Activated CD4-positive, CD25-positive, alpha-beta regulatory T cell treated with anti-CD3 and anti-CD28 coated beads, Interleukin-2, amount 50 U/mL, for 72 hours (primary cell): ENCODE measurements around the gene CDH23.

Source experiments
- DNase-seq: peaks from one replicate; pipeline ENCODE4 v3.0.0; 2021

Gene CDH23

DNA sequence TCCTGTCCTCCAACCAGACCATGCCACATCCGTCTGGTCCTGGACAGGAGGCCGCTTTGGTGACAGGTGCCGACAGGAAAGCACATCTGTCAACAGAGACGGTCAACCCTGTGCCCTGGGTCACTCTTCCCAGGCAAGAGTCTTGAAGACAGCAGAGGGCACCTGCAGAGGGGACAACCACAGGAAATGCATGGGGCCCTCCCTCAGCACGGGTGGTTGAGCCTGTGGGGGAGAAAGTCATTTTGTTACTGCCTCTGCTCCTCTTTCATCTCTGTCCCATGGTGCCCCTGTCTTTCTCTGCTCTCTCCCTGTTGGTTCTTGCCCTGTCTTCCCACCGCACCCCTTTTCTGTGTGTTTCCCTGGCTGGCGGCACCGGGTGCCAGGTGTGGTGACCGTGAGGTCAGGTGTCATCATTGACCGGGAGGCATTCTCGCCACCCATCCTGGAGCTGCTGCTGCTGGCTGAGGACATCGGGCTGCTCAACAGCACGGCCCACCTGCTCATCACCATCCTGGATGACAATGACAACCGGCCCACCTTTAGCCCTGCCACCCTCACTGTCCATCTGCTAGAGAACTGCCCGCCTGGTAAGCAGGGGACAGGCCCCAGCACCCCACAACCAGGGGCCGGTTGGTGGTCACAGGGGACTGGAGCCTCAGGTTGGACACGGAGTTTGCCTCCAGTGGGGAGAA, 394.2 kb downstream of the CDH23 start:
- no peak for DNase-seq

DNA sequence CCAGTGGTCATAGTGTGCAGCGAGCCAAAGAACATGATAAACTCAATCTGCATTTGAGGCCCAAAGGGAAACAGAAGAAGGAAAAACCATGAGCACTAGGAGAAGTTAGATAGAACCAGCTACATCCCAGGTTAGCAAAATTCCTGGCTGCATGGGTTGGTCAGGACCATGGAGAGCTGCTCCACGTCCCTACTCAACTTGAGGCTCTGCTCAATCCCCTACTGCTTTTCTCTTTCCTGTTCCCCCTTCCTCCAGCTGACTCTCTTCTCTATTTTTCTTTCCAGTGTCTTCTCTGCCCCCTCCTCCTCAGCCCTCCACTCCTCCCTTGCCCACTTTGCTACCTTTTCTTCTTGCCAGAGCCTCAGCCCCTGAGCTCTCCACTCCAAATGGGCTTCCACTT, 398.5 kb downstream of the CDH23 start:
- no peak for DNase-seq

- no peak for DNase-seq
These were observed 400.2 kb downstream of the CDH23 start for GRCh38 chr10:71796749-71797405.

- no peak for DNase-seq
These were observed 401.0 kb downstream of the CDH23 start for GRCh38 chr10:71797533-71798307.

DNA sequence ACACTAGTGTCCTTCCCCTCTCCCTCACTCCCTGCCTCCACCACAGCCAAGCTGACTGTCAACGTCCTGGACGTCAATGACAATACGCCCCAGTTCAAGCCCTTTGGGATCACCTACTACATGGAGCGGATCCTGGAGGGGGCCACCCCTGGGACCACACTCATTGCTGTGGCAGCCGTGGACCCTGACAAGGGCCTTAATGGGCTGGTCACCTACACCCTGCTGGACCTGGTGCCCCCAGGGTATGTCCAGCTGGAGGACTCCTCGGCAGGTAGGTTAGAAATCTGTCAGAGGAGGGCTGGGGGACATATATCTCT, 401.5 kb downstream of the CDH23 start:
- no peak for DNase-seq

- no peak for DNase-seq
These were observed 402.4 kb downstream of the CDH23 start for GRCh38 chr10:71799112-71799511.

GRCh38 chr10:71799608-71800453, 403.1 kb downstream of the CDH23 start:
- no peak for DNase-seq

DNA sequence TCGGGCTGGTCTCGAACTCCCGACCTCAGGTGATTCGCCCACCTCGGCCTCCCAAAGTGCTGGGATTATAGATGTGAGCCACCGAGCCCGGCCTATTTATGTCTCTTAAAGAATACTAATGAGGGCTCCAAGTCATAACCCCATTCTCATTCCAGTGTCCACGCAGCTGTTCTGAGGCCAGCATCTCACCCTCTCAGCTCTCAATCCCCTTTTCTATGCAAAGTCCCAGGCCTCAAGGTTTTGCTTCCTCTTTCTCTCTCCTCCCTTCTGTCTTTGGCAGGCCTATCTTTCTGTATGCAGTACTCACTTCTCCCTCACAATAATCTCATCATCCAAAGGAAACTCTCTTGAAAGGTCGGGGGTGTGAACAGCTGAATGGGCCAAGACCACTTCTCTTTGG, 404.6 kb downstream of the CDH23 start:
- DNase-seq = no peak

DNA sequence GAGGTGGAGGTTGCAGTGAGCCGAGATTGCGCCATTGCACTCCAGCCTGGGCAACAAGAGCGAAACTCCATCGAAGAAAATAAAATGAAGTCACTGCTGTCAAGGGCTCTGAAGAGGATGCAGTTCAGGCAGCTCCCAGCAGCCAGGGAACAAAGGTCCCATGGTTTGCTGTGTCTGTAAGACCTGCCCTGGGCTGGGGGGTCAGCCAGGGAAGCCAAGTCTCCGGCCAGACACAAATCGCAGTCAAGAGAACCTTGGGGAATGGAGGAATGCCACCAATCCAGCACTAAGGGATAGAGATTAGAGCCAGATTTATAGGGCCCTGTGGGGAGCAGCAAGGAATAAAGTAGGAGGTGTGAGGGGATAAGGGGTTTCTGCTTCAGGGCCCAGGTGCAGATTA, 405.5 kb downstream of the CDH23 start:
- no peak for DNase-seq

DNA sequence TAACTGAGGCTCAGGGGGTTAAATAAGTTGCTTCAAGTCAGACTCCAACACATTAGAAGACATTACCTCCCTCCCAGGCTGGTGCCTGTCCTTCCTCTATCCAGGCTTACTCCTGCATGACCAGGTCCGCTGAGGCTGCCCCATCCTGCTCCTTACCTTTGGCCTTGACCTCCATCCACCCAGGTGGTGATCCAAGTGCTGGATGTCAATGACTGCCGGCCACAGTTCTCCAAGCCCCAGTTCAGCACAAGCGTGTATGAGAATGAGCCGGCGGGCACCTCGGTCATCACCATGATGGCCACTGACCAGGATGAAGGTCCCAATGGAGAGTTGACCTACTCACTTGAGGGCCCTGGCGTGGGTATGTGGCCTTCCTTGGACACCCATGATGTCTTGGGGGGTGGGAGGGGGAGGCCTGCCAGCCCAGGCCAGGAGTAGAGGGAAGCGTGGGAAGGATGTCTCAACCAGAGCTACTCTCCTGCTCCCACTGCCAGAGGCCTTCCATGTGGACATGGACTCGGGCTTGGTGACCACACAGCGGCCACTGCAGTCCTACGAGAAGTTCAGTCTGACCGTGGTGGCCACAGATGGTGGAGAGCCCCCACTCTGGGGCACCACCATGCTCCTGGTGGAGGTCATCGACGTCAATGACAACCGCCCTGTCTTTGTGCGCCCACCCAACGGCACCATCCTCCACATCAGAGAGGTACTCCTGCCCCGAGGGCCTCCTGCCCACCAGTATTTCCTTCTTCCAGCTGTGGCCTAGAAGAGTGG, 406.2 kb downstream of the CDH23 start:
- DNase-seq = no peak

DNA sequence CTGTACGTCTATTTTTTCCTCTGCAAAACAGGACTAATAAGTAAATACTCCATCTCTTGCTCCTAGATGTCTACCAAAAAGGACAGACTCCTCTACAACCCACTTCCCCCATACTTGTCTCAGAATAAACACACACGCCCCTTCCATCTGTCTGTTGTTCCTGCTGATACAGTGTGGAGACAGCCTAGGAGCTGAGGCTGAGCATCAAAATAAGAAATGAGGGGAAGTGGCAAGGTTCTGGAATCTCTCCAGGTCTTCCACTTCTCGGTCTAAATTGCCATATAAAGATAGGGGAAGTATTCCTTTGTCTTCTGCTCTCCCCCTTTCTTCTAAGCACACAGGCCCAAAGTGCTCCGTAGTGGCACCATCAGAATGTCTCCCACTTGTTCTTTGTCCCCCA, 407.4 kb downstream of the CDH23 start:
- no peak for DNase-seq

DNA sequence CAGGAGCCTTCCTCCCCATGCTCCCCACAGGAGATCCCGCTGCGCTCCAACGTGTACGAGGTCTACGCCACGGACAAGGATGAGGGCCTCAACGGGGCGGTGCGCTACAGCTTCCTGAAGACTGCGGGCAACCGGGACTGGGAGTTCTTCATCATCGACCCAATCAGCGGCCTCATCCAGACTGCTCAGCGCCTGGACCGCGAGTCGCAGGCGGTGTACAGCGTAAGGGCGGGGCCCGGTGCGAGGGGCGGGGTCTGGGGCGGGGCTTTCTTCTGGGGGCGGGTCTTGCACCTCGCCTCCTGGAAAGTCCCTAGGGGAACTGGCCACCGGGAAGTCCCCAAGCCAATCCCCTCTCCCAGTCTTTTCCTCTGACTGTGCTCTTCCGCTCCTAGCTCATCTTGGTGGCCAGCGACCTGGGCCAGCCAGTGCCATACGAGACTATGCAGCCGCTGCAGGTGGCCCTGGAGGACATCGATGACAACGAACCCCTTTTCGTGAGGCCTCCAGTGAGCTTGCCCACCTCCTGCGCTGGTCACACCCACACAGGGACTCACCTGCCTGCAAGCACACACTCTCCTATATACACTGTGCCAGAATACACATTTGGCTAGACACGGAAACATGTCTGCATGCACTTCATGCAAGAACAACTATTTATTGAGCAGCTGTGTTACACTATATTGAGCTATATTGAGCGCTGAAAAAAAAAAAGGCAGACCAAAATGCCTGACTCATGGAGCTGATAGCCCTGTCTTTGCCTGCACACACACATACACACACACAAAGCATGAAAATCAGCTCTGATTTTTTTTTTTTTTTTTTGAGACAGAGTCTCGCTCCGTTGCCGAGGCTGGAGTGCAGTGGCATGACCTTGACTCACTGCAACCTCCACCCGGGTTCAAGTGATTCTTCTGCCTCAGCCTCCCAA, 409.3 kb downstream of the CDH23 start:
- no peak for DNase-seq

DNA sequence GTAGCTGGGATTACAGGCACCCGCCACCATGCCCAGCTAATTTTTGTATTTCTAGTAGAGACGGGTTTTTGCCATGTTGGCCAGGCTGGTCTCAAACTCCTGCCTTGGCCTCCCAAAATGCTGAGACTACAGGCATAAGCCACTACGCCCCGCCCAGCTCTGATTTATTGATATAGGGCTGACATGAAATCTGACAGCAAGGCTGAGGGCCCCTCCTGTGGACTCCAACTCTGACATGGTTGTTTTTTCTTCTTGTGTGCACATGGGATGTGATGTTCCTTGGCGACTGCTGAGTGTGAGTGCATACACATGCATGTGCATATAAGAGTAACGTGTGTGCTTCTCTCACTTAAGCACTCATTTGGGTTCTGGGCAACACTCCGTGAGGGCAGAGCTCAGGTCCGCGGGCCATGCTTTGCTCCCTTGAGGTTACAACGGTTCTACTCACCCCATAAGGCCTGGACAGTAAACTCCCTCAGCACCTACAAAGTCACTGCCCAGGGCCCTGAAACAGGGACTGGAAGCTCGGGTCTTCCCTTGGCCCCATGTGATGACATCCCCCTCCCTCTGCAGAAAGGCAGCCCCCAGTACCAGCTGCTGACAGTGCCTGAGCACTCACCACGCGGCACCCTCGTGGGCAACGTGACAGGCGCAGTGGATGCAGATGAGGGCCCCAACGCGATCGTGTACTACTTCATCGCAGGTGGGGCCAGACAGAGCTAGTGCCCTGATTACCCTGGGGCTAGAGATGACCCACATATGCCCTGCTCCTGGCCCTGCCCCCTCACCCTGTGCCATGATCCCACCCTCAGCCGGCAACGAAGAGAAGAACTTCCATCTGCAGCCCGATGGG, 410.2 kb downstream of the CDH23 start:
- DNase-seq = no peak

DNA sequence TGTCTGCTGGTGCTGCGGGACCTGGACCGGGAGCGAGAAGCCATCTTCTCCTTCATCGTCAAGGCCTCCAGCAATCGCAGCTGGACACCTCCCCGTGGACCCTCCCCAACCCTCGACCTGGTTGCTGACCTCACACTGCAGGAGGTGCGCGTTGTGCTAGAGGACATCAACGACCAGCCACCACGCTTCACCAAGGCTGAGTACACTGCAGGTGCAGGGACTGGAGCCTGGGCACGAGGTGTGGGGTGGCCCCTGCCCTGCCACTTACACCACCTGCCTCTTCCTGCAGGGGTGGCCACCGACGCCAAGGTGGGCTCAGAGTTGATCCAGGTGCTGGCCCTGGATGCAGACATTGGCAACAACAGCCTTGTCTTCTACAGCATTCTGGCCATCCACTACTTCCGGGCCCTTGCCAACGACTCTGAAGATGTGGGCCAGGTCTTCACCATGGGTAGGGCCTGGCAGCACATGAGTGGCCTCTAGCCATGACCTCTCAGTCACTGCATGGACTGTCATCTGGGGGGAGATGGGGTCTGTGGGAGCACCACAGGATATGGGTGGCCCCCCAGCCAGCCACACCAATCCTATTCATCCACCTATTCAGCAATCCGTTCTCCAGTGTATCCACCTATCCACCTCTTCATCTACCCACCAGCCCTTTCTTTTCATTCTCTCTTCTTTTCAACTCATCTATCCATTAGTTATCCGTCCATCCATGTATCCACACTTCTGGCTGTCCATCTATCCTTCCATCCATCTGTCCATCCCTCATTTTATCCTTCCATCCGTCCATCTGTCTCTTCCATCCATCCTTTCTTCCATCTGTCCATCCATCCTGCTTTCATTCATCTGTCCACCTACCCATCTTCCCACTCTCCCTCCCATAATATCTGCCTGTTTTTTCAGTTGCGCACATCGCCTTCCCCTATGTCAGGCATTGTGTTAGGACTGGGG, 411.1 kb downstream of the CDH23 start:
- no peak for DNase-seq

- DNase-seq = no peak
These were observed 412.9 kb downstream of the CDH23 start for GRCh38 chr10:71809628-71810027.

DNA sequence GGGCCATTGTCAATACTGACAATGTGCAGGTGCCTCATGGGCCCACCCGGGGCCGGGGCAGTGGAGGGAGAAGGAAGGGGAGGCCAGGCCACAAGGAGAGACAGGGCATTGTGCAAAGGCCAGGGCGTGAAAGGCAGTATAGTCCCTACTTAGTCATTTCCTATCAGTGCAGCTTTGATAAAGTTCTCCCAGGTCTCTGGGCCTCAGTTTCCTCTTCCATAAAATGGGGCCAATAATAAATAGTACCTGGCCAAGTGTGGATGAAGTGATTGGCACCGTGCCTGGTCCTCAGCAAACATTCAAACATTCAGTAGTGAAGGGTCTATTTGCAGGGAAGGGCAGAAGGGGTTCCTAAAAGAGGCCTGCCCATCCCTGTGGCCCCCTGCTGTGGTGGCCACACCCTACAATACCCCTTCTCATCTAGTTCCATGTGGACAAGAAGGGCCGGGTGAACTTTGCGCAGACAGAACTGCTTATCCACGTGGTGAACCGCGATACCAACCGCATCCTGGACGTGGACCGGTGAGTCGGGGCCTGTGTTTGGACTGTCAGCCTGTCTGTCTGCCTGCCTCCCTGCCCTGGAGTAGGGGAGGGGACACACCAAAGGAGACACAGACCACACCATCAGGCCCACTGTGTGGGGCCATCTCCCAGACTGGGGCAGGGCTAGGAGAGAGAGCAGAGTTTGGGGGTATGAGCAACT, 413.5 kb downstream of the CDH23 start:
- no peak for DNase-seq

GRCh38 chr10:71811351-71811750, 414.6 kb downstream of the CDH23 start:
- no peak for DNase-seq
